Bladder microvascular endothelial cell (primary cell): ENCODE measurements around the gene OVCH2. TPM values are rescaled to one million over a fixed set of nuclear protein-coding genes. Genes with fewer than 3 reads are reported as not detected.

ENCODE experiments used
- total RNA-seq: library from RNA; depleted of rRNA; stranded (reverse); fragments of >200 nt; gene quantifications from 2 replicates; pipeline ENCODE4 v1.2.3, GENCODE V29; 2014

OVCH2 gene, protein sequence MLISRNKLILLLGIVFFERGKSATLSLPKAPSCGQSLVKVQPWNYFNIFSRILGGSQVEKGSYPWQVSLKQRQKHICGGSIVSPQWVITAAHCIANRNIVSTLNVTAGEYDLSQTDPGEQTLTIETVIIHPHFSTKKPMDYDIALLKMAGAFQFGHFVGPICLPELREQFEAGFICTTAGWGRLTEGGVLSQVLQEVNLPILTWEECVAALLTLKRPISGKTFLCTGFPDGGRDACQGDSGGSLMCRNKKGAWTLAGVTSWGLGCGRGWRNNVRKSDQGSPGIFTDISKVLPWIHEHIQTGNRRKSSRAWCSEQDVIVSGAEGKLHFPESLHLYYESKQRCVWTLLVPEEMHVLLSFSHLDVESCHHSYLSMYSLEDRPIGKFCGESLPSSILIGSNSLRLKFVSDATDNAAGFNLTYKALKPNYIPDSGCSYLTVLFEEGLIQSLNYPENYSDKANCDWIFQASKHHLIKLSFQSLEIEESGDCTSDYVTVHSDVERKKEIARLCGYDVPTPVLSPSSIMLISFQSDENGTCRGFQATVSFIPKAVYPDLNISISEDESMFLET
- not detected in 2 replicates for total RNA-seq

GRCh38 chr11:7706377-7706776, at the start of gene OVCH2:
TSS of gene OVCH2 (minus strand) at chr11:7706477. CDS start at chr11:7706394, 83 bp downstream.

GRCh38 chr11:7672960-7673723, 33.1 kb downstream of the OVCH2 start, which contains the start of gene CYB5R2:
TSS of gene CYB5R2 (minus strand) at chr11:7673500. CDS start at chr11:7672825, 675 bp downstream.

Other genes starting within 250 kb of the OVCH2 start
- gene OLFML1, start 221.0 kb downstream of the OVCH2 start, total RNA-seq, result under 0.01 and 0.06 TPM in 2 replicates
- gene PPFIBP2, start 192.5 kb downstream of the OVCH2 start, total RNA-seq, result 0.97 and 2.2 TPM in 2 replicates
- 0.06 and 1.9 TPM in 2 replicates for gene CYB5R2, start 33.0 kb downstream of the OVCH2 start, total RNA-seq
- gene OR5P2, start 90.5 kb upstream of the OVCH2 start, total RNA-seq, result not detected in 2 replicates
- gene OR5P3, start 124.4 kb upstream of the OVCH2 start, total RNA-seq, result not detected in 2 replicates
- not detected in 2 replicates for gene OR10A6, start 224.8 kb upstream of the OVCH2 start, total RNA-seq
- not detected in 2 replicates for gene OR10A3, start 235.2 kb upstream of the OVCH2 start, total RNA-seq